ENCODE data around the gene HGFAC. TPM values are rescaled to one million over a fixed set of nuclear protein-coding genes. Genes with fewer than 3 reads are reported as not detected.

Gene HGFAC
- total RNA-seq, 1 donor from 2014 or later, result not detected

DNA sequence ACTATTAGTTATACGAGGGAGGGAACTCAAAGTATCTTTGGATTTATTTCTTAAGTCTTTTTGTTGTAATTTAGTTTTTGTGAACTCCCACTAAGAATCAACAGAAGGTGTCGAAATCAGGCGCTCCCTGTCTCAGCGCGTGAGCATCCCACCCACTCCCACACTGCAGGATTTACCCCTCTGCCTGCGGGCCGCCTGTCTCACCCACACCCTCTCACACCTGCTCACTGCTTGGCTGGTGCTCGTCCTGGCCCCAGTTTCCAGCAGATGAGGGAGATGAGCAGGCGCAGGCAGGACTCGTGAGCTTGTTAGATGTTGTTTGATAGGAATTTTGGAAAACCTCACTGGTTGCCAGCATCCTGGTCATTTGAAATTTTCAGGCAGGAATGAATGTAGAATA, 20.8 kb upstream of the HGFAC start:
- no peak for TF ChIP-seq CTCF (conservative IDR thresholded peaks at IDR 0.05; ENCODE audit: low read depth, low read length)
- no peak for DNase-seq (ENCODE audit: low read depth)
- no peak overlapping the region for H3K4me3 ChIP-seq (ENCODE audit: low read depth, low read length)

DNA sequence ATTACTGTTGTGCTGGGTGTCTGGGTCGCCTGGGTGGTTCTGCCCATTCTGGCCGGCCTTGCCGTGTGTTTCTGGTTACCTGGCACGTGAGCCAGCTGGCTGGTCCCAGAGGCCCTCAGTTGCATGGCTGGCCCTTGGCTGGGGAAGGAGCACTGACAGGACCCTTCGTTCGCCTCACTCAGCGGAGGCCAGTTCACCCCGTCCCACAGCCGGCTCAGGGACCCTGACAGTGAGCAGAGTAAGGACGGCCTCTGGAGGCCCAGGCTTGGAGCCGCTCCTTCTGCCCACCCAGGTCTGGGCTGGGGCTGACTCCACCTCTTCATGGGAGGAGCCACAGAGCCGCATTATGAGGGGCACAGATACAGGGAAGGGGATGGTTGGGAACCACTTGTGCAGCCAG, 20.3 kb upstream of the HGFAC start:
- no peak for DNase-seq (ENCODE audit: low read depth)
- TF ChIP-seq CTCF (conservative IDR thresholded peaks at IDR 0.05; ENCODE audit: low read depth, low read length), result no peak
- no peak overlapping the region for H3K4me3 ChIP-seq (ENCODE audit: low read depth, low read length)

- DNase-seq (ENCODE audit: low read depth), result no peak
- no peak for TF ChIP-seq CTCF (conservative IDR thresholded peaks at IDR 0.05; ENCODE audit: low read depth, low read length)
- H3K4me3 ChIP-seq (ENCODE audit: low read depth, low read length), result no peak overlapping the region
Observed at GRCh38 chr4:3422241-3422801, 19.4 kb upstream of the HGFAC start.

DNA sequence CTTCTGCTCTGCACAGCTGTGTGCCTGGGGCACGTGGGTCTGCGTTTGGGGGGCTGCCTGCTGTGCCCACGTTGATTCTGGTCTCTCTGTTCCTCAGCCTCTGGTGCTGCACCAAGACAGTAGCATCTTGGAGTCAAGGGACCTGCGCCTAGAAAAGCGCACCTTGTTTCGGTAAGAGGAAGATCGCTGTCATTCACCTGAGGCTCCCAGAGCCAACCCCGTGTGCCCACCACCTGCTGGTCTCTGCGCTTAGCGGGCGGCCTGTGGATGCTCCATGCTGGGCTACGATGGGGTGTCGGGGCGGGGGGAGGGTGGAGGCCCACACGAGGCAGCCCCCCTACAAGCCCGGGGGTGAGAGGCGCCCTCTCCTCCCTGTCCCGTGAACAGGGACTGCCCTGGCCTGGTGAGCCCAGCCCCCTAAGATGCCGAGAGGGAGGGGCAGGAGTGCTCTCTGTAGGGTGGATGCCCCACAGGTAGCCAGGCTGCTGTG, 18.9 kb upstream of the HGFAC start:
- H3K4me3 ChIP-seq (ENCODE audit: low read depth, low read length), result no peak overlapping the region
- DNase-seq (ENCODE audit: low read depth), result no peak
- no peak for TF ChIP-seq CTCF (conservative IDR thresholded peaks at IDR 0.05; ENCODE audit: low read depth, low read length)

DNA sequence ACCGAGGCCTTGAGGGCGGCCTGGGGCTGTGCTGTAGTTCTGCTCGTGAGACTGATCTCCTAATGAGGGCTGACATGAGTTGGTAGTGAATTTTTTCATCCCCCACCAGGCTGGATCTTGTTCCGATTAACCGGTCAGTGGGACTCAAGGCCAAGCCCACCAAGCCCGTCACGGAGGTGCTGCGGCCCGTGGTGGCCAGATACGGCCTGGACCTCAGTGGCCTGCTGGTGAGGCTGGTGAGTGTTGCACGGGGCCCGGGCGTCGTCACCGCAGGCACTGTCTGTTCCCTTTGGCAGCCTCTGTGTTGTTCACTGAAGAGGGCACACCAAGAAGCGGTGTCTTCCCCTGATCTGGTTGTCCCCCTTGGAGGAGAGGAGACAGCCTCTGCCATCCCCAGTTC, 18.4 kb upstream of the HGFAC start:
- no peak for DNase-seq (ENCODE audit: low read depth)
- H3K4me3 ChIP-seq (ENCODE audit: low read depth, low read length), result no peak overlapping the region
- TF ChIP-seq CTCF (conservative IDR thresholded peaks at IDR 0.05; ENCODE audit: low read depth, low read length), result no peak

GRCh38 chr4:3423952-3424351, 17.8 kb upstream of the HGFAC start:
- no peak for DNase-seq (ENCODE audit: low read depth)
- TF ChIP-seq CTCF (conservative IDR thresholded peaks at IDR 0.05; ENCODE audit: low read depth, low read length), result no peak
- H3K4me3 ChIP-seq (ENCODE audit: low read depth, low read length), result no peak overlapping the region

DNA sequence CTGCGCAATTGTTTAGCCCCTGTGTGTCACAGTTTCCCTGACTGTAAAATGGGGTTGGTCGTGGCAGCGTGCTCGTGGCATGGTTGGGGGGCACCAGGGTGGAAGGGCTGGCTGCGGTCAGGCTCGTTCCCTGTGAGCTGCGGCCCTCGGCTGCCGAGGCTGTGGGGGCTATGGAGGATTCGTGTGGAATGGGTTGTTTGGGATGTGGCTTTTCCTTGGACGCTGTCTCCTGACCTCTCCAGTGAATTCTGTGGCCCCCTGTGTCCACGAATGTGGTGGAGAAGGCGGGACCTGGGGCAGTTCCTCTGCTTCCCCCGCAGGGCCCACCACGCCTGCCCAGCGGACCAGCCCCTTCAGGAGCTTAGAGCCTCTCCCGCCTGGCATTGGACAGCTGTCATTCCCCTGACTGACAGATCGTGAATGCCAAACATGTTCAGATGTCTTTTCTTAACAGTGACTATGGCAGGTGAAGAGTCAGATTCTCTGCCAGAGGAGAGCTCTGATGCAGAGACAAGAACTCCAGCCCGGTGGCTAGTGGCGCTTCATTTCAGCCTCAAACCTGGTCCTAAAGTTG, 17.2 kb upstream of the HGFAC start:
- H3K4me3 ChIP-seq (ENCODE audit: low read depth, low read length), result no peak overlapping the region
- DNase-seq (ENCODE audit: low read depth), result no peak
- TF ChIP-seq CTCF (conservative IDR thresholded peaks at IDR 0.05; ENCODE audit: low read depth, low read length), result no peak

All from epithelial cell of proximal tubule (primary cell).